ENCODE data around the gene TNFAIP8L1.

TNFAIP8L1 gene

GRCh38 chr19:4638828-4639530, at the start of gene TNFAIP8L1 (continued):
- TF ChIP-seq ZBTB10 (tag by site-specific recombination; IDR thresholded peaks at IDR 0.05) (peak; percentile 57), ZBTB48 (tag by site-specific recombination; IDR thresholded peaks at IDR 0.05) (peak; percentile 71), INSM2 (tag by site-specific recombination; IDR thresholded peaks at IDR 0.05) (peak; percentile 53; the same call in 1 of the 2 replicates), ZNF391 (tag by site-specific recombination; IDR thresholded peaks at IDR 0.05; ENCODE audit: borderline replicate concordance, low read depth) (0 out of 2 replicates have a peak, but pooled peaks have one; percentile 18), ZNF24 (tag by site-specific recombination; IDR thresholded peaks at IDR 0.05) (no peak), ZNF398 (tag by site-specific recombination; IDR thresholded peaks at IDR 0.05) (peak; percentile 82)

DNA sequence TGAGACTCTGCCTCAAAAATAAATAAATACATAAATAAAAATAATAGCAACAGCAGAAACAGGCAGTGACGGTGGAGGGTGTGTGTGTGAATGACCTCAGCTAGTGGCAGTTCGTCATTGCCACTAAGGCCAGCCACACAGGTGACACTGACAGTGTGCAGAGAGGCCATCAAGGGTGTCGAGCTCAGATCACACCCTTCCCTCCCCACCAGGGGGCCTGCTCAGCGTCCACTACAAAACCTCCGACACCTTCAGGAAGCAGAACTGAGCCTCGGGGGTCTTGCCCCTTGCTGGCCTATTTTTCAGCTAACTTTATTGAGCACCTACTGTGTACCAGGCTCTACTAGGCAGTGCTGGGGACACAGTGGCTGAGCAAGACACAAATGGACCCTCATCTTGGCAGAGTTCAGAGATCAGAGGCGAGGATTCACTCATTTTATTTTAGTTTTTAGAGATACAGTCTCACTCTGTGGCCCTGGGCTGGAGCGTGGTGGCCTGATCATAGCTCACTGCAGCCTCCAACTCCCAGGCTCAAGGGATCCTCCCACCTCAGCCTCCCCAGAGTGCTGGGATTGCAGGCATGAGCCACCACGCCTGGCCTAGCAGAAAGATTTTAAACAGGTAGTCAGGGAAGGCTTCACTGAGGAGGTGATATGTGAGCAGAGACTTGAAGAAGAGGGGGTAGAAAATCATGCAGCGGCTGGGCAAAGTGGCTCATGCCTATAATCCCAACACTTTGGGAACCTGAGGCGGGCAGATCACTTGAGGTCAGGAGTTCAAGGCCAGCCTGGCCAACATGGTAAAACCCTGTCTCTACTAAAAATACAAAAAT, 49.5 kb upstream of the TNFAIP8L1 start:
- Histone ChIP-seq H3K9me3 (ENCODE audit: control insufficient read depth, insufficient read depth, low read depth, low read length) (no peaks in the 10 kb centered on the region), H3K4me3 (ENCODE audit: low read depth, low read length) (no peak overlapping the region), H3K27ac (ENCODE audit: extremely low read depth, low read depth, low read length) (no peak overlapping the region), H3K4me1 (ENCODE audit: control insufficient read depth, insufficient read depth, low read length) (no peaks in the 10 kb centered on the region), H3K36me3 (ENCODE audit: control insufficient read depth in 2 of 2, insufficient read depth in 1 of 2, low read length in 2 of 2) (no peaks in the 10 kb centered on the region)
- ChIA-PET CTCF (interaction anchor here (0.6 to 1.8 kb wide), 8 partner anchors 13 to 111 kb away, joined by 3 to 11 read pairs (median 4); no protein-coding TSS in a partner anchor), POLR2A (interaction anchor here (0.7 kb wide), 1 partner anchor 9 kb away, joined by 7 read pairs; no protein-coding TSS in a partner anchor)
- peak; percentile 29; the same call in 1 of the 2 replicates for TF ChIP-seq ZBTB17 (tag by site-specific recombination; IDR thresholded peaks at IDR 0.05)
- TF ChIP-seq ZNF692 (tag by site-specific recombination; IDR thresholded peaks at IDR 0.05): no peak
- no peak for TF ChIP-seq ZNF302 (tag by site-specific recombination; IDR thresholded peaks at IDR 0.05; ENCODE audit: low read depth)
- 0 out of 2 replicates have a peak, but pooled peaks have one; percentile 5 for TF ChIP-seq ZNF10 (tag by site-specific recombination; IDR thresholded peaks at IDR 0.05)
- TF ChIP-seq ZNF664 (tag by site-specific recombination; IDR thresholded peaks at IDR 0.05): peak; percentile 79
- TF ChIP-seq KLF1 (tag by site-specific recombination; IDR thresholded peaks at IDR 0.05): 0 out of 2 replicates have a peak, but pooled peaks have one; percentile 12
- TF ChIP-seq KLF17 (tag by site-specific recombination; IDR thresholded peaks at IDR 0.05): 0 out of 2 replicates have a peak, but pooled peaks have one; percentile 41
- 0 out of 2 replicates have a peak, but pooled peaks have one; percentile 10 for TF ChIP-seq SP2 (tag by site-specific recombination; IDR thresholded peaks at IDR 0.05)
- TF ChIP-seq ZNF169 (tag by site-specific recombination; IDR thresholded peaks at IDR 0.05): no peak
- no peak for TF ChIP-seq GLI2 (tag by site-specific recombination; IDR thresholded peaks at IDR 0.05; ENCODE audit: borderline replicate concordance, low read depth)
- TF ChIP-seq ZSCAN4 (tag by site-specific recombination; IDR thresholded peaks at IDR 0.05): no peak
- TF ChIP-seq, protein P1, sequence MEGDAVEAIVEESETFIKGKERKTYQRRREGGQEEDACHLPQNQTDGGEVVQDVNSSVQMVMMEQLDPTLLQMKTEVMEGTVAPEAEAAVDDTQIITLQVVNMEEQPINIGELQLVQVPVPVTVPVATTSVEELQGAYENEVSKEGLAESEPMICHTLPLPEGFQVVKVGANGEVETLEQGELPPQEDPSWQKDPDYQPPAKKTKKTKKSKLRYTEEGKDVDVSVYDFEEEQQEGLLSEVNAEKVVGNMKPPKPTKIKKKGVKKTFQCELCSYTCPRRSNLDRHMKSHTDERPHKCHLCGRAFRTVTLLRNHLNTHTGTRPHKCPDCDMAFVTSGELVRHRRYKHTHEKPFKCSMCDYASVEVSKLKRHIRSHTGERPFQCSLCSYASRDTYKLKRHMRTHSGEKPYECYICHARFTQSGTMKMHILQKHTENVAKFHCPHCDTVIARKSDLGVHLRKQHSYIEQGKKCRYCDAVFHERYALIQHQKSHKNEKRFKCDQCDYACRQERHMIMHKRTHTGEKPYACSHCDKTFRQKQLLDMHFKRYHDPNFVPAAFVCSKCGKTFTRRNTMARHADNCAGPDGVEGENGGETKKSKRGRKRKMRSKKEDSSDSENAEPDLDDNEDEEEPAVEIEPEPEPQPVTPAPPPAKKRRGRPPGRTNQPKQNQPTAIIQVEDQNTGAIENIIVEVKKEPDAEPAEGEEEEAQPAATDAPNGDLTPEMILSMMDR (tag by site-specific recombination; IDR thresholded peaks at IDR 0.05): peak; percentile 42; the same call in 1 of the 2 replicates

All from HEK293 (cell line).